Measurements from ENCODE around the gene FAM107B. TPM values are rescaled to one million over a fixed set of nuclear protein-coding genes. Genes with fewer than 3 reads are reported as not detected.

Gene FAM107B
- total and polyA plus RNA-seq, 2 experiments from 2014 or later: 11.0 to 17.6 TPM

- Mint-ChIP-seq H3K27ac (no peak overlapping the region), H3K9me3 (no peaks in the 10 kb centered on the region), H3K36me3 (ENCODE audit: low read depth) (peaks cover 14% of the 10 kb centered on the region), H3K4me3 (no peak overlapping the region), H3K27me3 (ENCODE audit: insufficient read depth, low read depth, poor library complexity) (peaks cover 2% of the 10 kb centered on the region), H3K4me1 (peaks cover 7% of the 10 kb centered on the region)
- H2AFZ ChIP-seq: no peak overlapping the region
- H3K79me2 ChIP-seq (replicated peaks; ENCODE audit: insufficient read depth): peaks cover 72% of the 10 kb centered on the region
- no peaks in the 10 kb centered on the region for H3K36me3 ChIP-seq (ENCODE audit: insufficient read depth)
- DNase-seq (ENCODE audit: low spot score): no peak
- H3K27ac ChIP-seq (ENCODE audit: low read depth): no peak overlapping the region
- no peaks in the 10 kb centered on the region for H3K27me3 ChIP-seq (ENCODE audit: insufficient read depth)
- peaks cover 3% of the 10 kb centered on the region; the same call in 1 of the 2 replicates for H3K4me1 ChIP-seq (ENCODE audit: insufficient read depth)
- no peaks in the 10 kb centered on the region for H3F3A ChIP-seq (replicated peaks; ENCODE audit: low read depth)
- H3K4me2 ChIP-seq: no peak overlapping the region
- no peak for TF ChIP-seq ZNF331 (CRISPR knock-in tag; IDR thresholded peaks at IDR 0.05; ENCODE audit: low read depth)
- no peak for TF ChIP-seq EZH2 (IDR thresholded peaks at IDR 0.05; ENCODE audit: low read depth, unreplicated experiment)
- TF ChIP-seq CREB1 (CRISPR knock-in tag; IDR thresholded peaks at IDR 0.05; ENCODE audit: low read depth): no peak
- no peak for TF ChIP-seq ZNF114 (CRISPR knock-in tag; IDR thresholded peaks at IDR 0.05)
- TF ChIP-seq STAT1 (IDR thresholded peaks at IDR 0.05; ENCODE audit: unreplicated experiment): no peak
- no peak for TF ChIP-seq EZH2phosphoT487 (IDR thresholded peaks at IDR 0.05; ENCODE audit: unreplicated experiment)
- no peak for TF ChIP-seq JUNB (IDR thresholded peaks at IDR 0.05; ENCODE audit: unreplicated experiment)
- no peak for TF ChIP-seq ETS1 (IDR thresholded peaks at IDR 0.05)
- no peak for TF ChIP-seq ZNF462 (CRISPR knock-in tag; IDR thresholded peaks at IDR 0.05)
- no peak for TF ChIP-seq CTCF (conservative IDR thresholded peaks at IDR 0.05; ENCODE audit: low read depth in 2 of 2)
- TF ChIP-seq POLR2AphosphoS5 (IDR thresholded peaks at IDR 0.05; ENCODE audit: low read depth): no peak
- TF ChIP-seq NANOG (IDR thresholded peaks at IDR 0.05; ENCODE audit: borderline replicate concordance): no peak
- TF ChIP-seq REST (IDR thresholded peaks at IDR 0.05; ENCODE audit: unreplicated experiment): no peak
- H3K9me2 ChIP-seq (ENCODE audit: insufficient read depth): no peaks in the 10 kb centered on the region
- H3K4me3 ChIP-seq: no peak overlapping the region
- no peaks in the 10 kb centered on the region; the same call in none of the 2 replicates for H4K20me1 ChIP-seq (replicated peaks; ENCODE audit: insufficient read depth)
- ATAC-seq: no peak
These were observed 180.9 kb downstream of the FAM107B start for GRCh38 chr10:14593806-14594205.

Data from GM23338 (cell line).